PC-9 (cell line): ENCODE results near the gene PDGFD. TPM values are rescaled to one million over a fixed set of nuclear protein-coding genes. Genes with fewer than 3 reads are reported as not detected.

Experiments
- BruUV-seq: library from RNA; stranded (reverse); fragments of 400-500 nt; replicated peaks from 2 replicates; lab custom pipeline; 2021; lab: Mats Ljungman, UMichigan
- CTCF ChIA-PET: fragments of 300-600 bp; sonication (Branson Sonifier 250); formaldehyde crosslinking; loops from one replicate; lab custom pipeline; 2022; ENCODE audit warnings: antibody characterized with exemption; lab: Charles Lee
- POLR2A ChIA-PET: fragments of 300-600 bp; sonication (Branson Sonifier 250); formaldehyde crosslinking; loops from one replicate; lab custom pipeline; 2022; ENCODE audit warnings: antibody characterized with exemption; ENCODE audit not compliant: unreplicated experiment; lab: Charles Lee
- DNase-seq, 2 experiments: peaks; one replicate each; pipeline versions ENCODE4 v3.0.0 to v3.0.0-alpha.2; 2015 to 2022; ENCODE audit warnings: mixed read lengths in 1 of 2
- H2AFZ ChIP-seq: fragments of 200-600 bp; sonication (generic); 2 replicates; pipeline ENCODE4 v1.8.1; 2017; ENCODE audit warnings: antibody characterized with exemption
- H3F3A ChIP-seq: fragments of 200-600 bp; sonication (generic); 2 replicates; pipeline ENCODE4 v1.8.1; 2017; ENCODE audit warnings: antibody characterized with exemption, mild to moderate bottlenecking, low read depth; ENCODE audit not compliant: insufficient read depth
- H3K27ac ChIP-seq: fragments of 200-600 bp; sonication (generic); 2 replicates; pipeline ENCODE4 v1.6.1; 2016; ENCODE audit warnings: mixed run types
- H3K27me3 ChIP-seq: fragments of 200-600 bp; sonication (generic); 2 replicates; pipeline ENCODE4 v1.6.1; 2016; ENCODE audit warnings: low read depth, mixed run types; ENCODE audit not compliant: insufficient read depth
- H3K36me3 ChIP-seq: fragments of 200-600 bp; sonication (generic); 2 replicates; pipeline ENCODE4 v1.6.1; 2016; ENCODE audit warnings: low read depth, mixed run types
- H3K4me1 ChIP-seq: fragments of 200-600 bp; sonication (generic); replicated peaks from 2 replicates; pipeline ENCODE4 v1.6.1; 2016; ENCODE audit warnings: mixed run types; ENCODE audit not compliant: insufficient read depth
- H3K4me2 ChIP-seq: fragments of 200-600 bp; sonication (generic); 2 replicates; pipeline ENCODE4 v1.6.1; 2017; ENCODE audit warnings: mixed run types
- H3K4me3 ChIP-seq: fragments of 200-600 bp; sonication (generic); 2 replicates; pipeline ENCODE4 v1.6.1; 2016; ENCODE audit warnings: mixed run types
- H3K79me2 ChIP-seq: fragments of 200-600 bp; sonication (generic); 2 replicates; pipeline ENCODE4 v1.6.1; 2017; ENCODE audit warnings: low read depth, mixed run types
- H3K9me2 ChIP-seq: fragments of 200-600 bp; sonication (generic); 2 replicates; pipeline ENCODE4 v1.8.1; 2017; ENCODE audit warnings: mild to moderate bottlenecking; ENCODE audit not compliant: insufficient read depth
- H3K9me3 ChIP-seq: fragments of 200-600 bp; sonication (generic); 2 replicates; pipeline ENCODE4 v1.8.1; 2016; ENCODE audit warnings: low read depth; ENCODE audit not compliant: insufficient read depth
- H4K20me1 ChIP-seq: fragments of 200-600 bp; sonication (generic); 2 replicates; pipeline ENCODE4 v1.8.1; 2017; ENCODE audit not compliant: insufficient read depth
- EZH2 ChIP-seq: fragments of 200-600 bp; sonication (generic); IDR thresholded peaks from 2 replicates; pipeline ENCODE4 v1.8.0; 2017; ENCODE audit warnings: antibody characterized with exemption, low read depth
- intact Hi-C: fragments of 100-400 bp; cut with micrococcal nuclease; formaldehyde crosslinking; loops from one replicate; pipeline ENCODE4 v1.10.0; 2022; ENCODE audit not compliant: unreplicated experiment
- total RNA-seq: library from RNA; stranded (reverse); gene quantifications from 2 replicates; pipeline ENCODE4 v1.2.3, GENCODE V29; 2021
- TF ChIP-seq, protein P1 (sequence below): fragments of 200-600 bp; sonication (generic); conservative IDR thresholded peaks from 2 replicates; pipeline ENCODE4 v1.6.1; 2017; ENCODE audit warnings: mixed run types, antibody characterized with exemption, mild to moderate bottlenecking, moderate library complexity

The PDGFD gene
- total RNA-seq, 1 experiment from 2014 or later = 6.1 TPM

GRCh38 chr11:104090767-104091166, 73.2 kb downstream of the PDGFD start:
- BruUV-seq = no TSS peak
- TF ChIP-seq, protein P1, sequence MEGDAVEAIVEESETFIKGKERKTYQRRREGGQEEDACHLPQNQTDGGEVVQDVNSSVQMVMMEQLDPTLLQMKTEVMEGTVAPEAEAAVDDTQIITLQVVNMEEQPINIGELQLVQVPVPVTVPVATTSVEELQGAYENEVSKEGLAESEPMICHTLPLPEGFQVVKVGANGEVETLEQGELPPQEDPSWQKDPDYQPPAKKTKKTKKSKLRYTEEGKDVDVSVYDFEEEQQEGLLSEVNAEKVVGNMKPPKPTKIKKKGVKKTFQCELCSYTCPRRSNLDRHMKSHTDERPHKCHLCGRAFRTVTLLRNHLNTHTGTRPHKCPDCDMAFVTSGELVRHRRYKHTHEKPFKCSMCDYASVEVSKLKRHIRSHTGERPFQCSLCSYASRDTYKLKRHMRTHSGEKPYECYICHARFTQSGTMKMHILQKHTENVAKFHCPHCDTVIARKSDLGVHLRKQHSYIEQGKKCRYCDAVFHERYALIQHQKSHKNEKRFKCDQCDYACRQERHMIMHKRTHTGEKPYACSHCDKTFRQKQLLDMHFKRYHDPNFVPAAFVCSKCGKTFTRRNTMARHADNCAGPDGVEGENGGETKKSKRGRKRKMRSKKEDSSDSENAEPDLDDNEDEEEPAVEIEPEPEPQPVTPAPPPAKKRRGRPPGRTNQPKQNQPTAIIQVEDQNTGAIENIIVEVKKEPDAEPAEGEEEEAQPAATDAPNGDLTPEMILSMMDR = no peak
- TF ChIP-seq EZH2 = no peak
- no peaks in the 10 kb centered on the region for H3K9me2 ChIP-seq
- no peaks in the 10 kb centered on the region for H3K36me3 ChIP-seq
- intact Hi-C loops = no loop called here
- ChIA-PET CTCF (no interaction called here), POLR2A (no interaction called here)
- H3K9me3 ChIP-seq = no peaks in the 10 kb centered on the region
- no peaks in the 10 kb centered on the region for H3K27me3 ChIP-seq
- H3K4me1 ChIP-seq = no peaks in the 10 kb centered on the region
- H4K20me1 ChIP-seq = no peaks in the 10 kb centered on the region
- no peaks in the 10 kb centered on the region for H3F3A ChIP-seq
- H3K4me2 ChIP-seq = no peak overlapping the region
- no peaks in the 10 kb centered on the region for H3K79me2 ChIP-seq
- H2AFZ ChIP-seq = no peak overlapping the region
- no peak overlapping the region for H3K27ac ChIP-seq
- no peak for DNase-seq
- H3K4me3 ChIP-seq = no peak overlapping the region

DNA sequence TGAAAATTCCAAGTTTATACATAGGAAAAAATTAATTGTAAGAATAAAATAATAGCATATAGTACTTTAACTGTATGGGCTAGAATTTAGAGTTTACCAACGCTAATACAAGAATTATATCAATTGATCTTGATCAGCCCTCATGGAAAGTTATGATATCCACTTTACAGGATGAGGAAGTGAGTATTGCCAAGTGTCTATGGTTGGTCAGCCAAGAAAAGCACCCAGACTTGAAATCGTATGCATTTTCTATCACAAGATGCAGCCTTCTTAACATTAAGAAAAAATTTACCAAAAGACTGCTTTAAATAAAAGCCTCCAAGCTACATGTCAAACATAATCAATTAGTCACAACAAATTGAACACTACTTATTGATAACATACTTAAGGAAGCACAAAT, 74.5 kb downstream of the PDGFD start:
- ChIA-PET CTCF (no interaction called here), POLR2A (no interaction called here)
- Histone ChIP-seq H3K4me3 (no peak overlapping the region), H3F3A (no peaks in the 10 kb centered on the region), H3K9me2 (no peaks in the 10 kb centered on the region), H3K4me2 (no peak overlapping the region), H3K9me3 (no peaks in the 10 kb centered on the region), H3K27ac (no peak overlapping the region), H2AFZ (no peak overlapping the region), H3K4me1 (no peaks in the 10 kb centered on the region), H3K27me3 (no peaks in the 10 kb centered on the region), H3K36me3 (no peaks in the 10 kb centered on the region), H4K20me1 (no peaks in the 10 kb centered on the region), H3K79me2 (no peaks in the 10 kb centered on the region)
- intact Hi-C loops = no loop called here
- no TSS peak for BruUV-seq
- no peak for DNase-seq
- TF ChIP-seq, protein P1 = no peak
- no peak for TF ChIP-seq EZH2

- Histone ChIP-seq H3K4me1 (no peaks in the 10 kb centered on the region), H3K79me2 (no peaks in the 10 kb centered on the region), H3K4me2 (no peak overlapping the region), H3F3A (no peaks in the 10 kb centered on the region), H2AFZ (no peak overlapping the region), H3K27me3 (no peaks in the 10 kb centered on the region), H3K4me3 (no peak overlapping the region), H3K9me3 (no peaks in the 10 kb centered on the region), H4K20me1 (no peaks in the 10 kb centered on the region), H3K27ac (no peak overlapping the region), H3K36me3 (no peaks in the 10 kb centered on the region), H3K9me2 (no peaks in the 10 kb centered on the region)
- intact Hi-C loops = no loop called here
- TF ChIP-seq, protein P1 = no peak
- no peak for TF ChIP-seq EZH2
- POLR2A ChIA-PET = no interaction called here
- CTCF ChIA-PET = no interaction called here
- no peak for DNase-seq
- no TSS peak for BruUV-seq
Measured at GRCh38 chr11:104086621-104087020, 77.3 kb downstream of the PDGFD start.
